ENCODE data around the gene PRR30.

GRCh38 chr2:27139310-27139709, at the start of gene PRR30:
- TF ChIP-seq CTCF (IDR thresholded peaks at IDR 0.05; ENCODE audit: low read depth, low read length) (no peak), POLR2A (IDR thresholded peaks at IDR 0.05; ENCODE audit: extremely low read depth, insufficient read length) (no peak)

All from NB4 (cell line).